RCC 7860 (cell line): ENCODE measurements around the gene ZNF385C.

Experiments
- DNase-seq: peaks from one replicate; pipeline ENCODE4 v3.0.0-alpha.2; 2015; ENCODE audit warnings: low spot score
- FAIRE-seq: peaks from 2 replicates; lab custom pipeline; 2012; peaks lifted over from hg19 to GRCh38; lab: Jason Lieb, UNC

ZNF385C gene

DNA sequence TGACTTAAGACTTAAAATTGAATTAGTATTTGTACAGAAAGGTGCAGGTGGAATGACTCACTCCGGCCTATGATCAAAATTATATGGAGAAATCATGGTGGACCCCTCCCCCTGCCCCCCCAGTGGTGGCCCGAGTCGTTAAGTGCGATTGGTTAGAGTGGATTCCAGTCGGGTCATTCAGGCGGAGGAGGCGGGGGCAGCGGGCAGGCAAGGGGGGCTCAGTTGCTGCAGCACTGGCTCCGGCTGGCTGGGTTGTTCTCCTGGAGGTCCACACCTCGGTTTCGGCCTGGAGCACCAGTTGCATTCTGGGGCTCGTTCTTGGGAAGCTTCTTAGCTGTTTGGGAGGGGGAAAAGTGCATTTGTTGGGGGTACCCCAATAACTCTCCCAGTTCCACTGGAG is 27.3 kb upstream of the ZNF385C start:
- FAIRE-seq (no peak), DNase-seq (no peak)

DNA sequence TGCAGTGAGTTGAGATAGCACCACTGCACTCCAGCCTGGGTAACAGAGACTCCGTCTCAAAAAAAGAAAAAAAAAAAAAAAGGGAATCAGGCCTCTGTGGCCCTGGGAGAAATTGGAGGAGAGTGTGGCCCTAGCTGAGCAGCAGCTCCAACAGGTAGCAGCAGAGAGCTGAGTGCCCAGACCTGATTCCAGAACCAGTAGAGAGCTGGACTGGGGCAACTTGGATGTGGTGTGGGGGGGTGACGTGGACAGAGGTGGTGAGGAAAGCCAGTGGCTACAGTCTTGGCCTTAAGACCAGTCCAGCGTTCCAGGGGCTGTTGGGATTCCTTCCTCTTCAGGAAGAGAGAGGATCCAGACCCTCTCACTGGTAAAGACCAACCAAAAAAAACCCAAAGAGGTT is 26.0 kb upstream of the ZNF385C start:
- DNase-seq (no peak), FAIRE-seq (no peak)

DNA sequence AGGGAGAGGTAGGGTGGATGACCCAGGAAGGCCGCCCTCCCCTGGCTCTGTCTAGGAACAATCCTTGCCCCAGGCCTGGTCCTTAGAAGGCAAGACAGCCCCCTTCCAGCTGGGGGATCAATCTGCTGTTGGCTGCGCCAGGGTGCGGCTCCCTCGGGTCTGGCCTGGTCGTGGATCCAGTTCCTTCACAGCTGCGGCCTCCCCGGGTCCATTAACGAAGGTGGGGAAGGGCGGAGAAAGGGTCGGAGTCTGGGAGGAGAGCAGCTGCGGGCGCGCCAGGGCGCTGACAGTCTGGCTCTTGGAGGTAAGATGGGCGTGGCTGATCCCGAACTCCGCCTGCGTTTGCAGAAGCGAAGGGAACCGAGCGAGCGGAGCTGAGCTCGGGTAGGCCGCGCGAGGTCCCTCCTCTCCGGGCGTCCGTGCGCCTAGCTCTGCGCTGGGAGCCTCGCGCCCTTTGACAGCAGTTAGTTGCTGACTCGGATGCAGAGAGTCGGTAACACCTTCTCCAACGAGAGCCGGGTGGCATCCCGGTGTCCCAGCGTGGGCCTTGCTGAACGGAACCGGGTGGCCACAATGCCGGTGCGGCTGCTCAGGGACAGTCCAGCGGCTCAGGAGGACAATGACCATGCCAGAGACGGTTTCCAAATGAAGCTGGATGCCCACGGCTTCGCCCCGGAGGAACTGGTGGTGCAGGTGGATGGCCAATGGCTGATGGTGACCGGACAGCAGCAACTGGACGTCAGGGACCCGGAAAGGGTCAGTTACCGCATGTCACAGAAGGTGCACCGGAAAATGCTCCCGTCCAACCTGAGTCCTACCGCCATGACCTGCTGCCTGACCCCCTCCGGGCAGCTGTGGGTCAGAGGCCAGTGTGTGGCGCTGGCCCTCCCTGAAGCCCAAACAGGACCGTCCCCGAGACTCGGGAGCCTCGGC is 24.4 kb upstream of the ZNF385C start, which contains the start of gene HSPB9:
HSPB9 (plus strand) TSS at position 434 of the 933 bp plus-strand sequence; CDS start at position 481, 47 bp downstream.
- DNase-seq (no peak), FAIRE-seq (no peak)

DNA sequence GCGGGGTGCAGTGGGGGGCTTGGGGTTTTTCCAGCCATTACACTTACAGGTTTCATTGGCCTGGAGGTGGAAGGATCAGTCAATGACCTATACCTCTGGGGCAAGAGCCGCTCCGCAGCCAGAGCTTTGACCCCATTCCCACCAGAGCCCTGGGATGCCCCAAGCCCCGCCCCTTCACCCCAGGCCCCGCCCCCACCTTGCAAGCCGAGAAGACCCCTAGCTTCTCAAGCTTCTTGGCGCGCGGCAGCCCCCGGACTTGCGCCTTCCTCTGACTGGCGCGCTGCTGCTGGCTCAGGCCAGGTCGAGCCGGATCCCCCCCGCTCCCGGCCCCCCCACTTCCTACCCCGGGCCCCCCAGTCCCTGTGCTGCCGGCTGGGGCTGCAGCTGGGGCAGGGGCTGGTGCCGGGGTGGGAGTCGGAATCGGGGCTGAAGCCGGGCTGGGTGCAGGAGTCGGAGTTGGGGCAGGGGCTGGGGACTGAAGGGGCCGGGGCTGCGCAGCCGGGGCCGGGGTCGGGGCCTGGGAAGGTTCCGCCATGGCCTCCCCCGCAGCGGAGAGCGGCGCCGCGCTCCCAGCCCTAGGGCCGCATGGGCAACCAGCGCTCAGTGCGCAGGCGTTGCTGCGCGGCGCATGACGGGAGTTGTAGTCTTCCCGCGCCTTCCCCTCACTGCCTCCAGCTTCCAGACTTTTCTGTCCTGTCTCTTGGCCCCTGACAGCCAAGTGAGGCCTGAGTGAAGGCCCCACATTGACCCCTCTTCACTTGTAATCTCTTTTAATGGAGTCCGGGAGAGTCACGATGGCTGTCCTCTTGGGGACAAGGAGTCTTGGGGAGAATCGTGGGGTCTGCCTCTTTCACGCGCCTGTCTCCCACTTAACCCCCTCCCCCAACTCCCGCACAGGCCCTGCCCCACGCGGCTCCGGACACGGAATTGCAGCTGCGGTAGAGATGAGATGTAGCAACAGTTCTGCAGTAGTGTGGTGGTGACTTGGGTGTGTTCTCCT is 22.8 kb upstream of the ZNF385C start, which contains the start of gene KAT2A:
KAT2A (minus strand) TSS at position 598 of the 1,000 bp plus-strand sequence; CDS start at position 535, 63 bp downstream.
- peak; percentile 58 for DNase-seq
- FAIRE-seq = no peak

DNA sequence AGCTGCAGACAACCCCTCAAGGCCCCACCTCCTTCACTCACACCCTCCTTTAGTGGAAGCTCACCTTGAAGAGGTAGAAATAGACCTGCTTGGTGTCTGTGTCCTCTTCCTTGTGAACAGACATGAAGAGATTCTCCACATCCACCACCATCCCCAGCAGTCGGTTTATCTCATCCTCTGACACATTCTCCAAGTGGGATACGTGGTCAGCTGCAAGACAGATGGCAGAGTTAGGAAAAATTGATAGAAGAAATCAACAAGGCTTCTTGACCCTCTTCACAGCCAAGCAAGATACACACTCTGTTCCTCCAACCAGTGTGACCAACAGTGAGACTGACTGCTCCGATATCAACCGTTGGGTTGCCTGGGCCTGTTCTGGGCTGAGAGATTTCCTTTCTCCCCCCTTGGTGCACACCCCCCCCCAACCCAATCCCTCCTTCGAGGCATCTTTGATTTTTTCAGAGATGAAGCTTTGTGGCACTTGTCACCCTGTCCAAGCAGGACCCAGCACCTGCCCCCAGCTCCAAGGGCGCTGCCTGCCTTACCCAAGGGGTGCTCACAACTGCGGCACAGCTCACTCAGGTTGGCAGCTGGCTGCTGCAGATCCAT is 22.0 kb upstream of the ZNF385C start:
- FAIRE-seq = no peak
- no peak for DNase-seq

DNA sequence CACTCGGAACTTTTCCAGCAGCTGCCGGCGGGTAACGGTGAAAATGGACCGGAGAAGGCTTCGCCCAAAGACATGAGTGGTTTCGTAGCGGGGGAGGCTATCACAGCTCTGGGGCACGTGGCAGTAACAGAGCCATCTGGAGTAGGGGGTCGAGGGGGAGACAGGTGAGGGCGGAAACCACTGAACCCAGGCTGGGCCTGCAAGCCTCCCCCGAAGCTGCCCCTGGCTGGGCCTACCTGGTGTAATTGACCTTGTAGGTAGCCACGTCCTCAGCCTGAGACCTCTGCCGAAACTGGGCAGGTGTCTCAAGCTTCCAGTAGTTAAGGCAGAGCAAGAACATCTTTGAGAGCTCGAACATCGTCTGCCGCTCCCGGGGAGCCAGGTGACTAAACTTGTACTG is 21.0 kb upstream of the ZNF385C start:
- DNase-seq (no peak), FAIRE-seq (no peak)

DNA sequence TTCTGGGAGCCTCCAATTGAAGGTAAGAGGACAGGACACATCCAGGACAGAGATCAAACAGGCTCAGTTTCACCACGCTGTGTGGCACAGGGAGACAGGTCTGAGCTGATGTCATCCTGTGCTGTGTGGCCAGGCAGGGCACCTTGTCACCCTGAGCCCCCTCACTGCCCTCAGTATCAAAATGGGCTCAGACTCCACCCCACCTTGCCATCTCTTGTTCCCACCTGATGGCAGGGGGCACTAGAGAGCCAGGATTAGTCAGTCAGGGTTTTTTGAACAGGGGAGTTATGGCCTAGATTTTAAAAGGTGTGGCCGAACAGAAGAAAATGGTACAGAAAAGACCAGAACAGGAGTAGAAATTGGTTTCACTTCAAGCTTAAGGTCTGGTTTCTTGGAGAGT is 20.3 kb upstream of the ZNF385C start:
- FAIRE-seq (no peak), DNase-seq (peak; percentile 21)

DNA sequence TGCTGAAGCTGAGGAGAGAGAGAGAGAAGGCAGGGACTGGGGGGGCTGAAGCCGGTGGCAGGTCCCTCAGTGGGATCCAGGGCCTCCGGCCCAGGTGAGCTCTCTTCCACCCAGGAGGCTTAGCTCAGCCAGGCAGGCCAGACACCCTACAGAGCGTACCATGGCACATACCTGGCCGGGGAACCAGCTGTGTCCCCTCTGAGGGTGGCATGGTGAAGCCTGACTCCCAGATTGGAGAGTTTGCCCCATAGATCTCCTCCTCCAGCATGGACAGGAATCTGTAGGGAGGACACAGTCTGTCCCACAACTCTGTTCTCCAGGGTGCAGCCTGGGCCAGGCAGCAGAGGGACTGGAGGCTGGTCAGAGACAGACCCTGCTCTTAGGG is 19.8 kb upstream of the ZNF385C start:
- no peak for FAIRE-seq

DNA sequence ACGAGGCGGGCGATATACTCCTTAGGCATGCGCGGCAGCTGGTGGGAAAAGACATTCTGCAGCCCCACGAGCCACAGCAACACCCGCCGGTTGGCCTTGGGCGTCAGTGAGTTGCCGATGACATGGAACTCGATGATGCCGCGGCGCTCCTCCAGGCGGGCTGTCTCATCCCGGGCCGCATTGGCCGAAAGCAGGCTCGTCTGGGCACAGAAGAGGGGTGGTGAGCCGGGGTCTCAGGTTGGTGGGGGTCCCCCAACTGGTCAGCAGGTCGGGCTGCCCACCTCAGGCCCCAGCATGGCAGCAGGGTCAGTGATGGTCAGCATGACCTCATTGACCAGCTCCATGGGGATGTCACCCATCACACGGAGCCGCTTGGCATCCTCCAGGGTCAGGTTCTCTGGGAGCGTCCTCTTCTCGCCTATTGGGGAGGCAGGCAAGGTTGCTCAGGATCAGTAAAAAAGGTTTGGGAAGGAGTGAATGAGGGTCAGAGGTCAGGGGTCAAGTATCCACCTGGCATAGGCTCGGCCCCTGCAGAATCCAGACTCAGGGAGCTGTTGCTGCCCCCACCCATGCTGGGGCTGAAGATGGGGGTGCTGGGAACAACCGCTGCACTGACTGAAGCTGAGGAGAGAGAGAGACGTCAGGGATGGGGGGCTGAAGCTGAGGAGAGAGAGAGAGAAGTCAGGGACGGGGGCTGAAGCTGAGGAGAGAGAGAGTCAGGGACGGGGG is 19.3 kb upstream of the ZNF385C start:
- FAIRE-seq (no peak), DNase-seq (no peak)

More for the DNA sequence above, 19.8 kb upstream of the ZNF385C start:
- DNase-seq = no peak

DNA sequence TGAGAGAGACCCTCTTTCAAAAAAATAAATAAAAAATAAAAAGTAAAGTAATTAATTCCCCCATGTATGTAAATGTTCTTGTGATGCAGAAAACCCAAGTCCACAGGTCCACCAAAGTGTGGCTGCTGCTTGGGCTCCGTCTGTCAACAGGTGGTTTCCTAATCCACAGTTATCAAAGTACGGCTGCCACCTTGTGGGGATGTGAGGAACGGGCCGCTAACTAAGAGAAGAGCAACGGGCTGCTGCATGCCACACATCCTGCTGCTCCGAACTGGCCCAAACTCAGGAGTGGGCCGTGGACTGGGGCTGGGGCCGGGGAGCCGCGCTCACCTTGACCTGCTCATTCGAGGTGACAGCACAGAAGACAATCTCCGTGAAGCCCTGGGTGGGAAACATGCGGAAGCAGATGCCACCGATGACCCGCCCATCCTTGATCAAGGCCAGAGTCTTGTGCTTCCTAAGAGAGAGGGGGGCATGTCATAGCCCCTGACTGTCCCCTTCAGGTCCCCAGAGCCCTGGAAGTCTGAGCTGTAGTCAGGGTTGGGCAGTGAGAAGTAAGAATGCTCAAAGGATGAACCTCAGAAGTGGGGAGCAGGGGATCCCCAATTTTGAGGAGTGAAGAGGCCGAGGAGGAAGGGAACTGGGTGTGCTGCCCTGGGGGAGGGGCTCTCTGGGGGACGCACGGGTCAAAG is 18.6 kb upstream of the ZNF385C start:
- peak; percentile 36 for FAIRE-seq

DNA sequence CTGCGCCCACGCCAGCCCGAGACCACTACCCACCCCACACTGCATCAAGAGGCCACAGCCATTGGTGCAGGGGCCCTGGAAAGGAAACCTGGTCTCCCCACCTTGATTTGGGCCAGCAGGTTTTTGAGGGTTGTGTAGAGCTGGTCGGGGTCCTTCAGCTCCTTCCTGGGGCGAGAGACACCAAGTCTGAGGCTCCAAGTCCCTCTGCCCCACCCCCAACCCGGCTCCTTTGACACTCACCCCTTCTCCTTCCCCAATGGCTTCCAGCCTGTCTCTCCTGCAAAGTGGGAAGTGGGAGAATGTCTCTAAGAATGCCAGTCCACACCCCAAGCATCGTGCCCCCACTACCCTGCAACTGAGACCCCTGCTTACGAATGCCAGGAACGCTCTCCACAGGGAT is 15.8 kb upstream of the ZNF385C start:
- DNase-seq = no peak
- no peak for FAIRE-seq

More for the DNA sequence above, 18.6 kb upstream of the ZNF385C start:
- DNase-seq = peak; percentile 61

DNA sequence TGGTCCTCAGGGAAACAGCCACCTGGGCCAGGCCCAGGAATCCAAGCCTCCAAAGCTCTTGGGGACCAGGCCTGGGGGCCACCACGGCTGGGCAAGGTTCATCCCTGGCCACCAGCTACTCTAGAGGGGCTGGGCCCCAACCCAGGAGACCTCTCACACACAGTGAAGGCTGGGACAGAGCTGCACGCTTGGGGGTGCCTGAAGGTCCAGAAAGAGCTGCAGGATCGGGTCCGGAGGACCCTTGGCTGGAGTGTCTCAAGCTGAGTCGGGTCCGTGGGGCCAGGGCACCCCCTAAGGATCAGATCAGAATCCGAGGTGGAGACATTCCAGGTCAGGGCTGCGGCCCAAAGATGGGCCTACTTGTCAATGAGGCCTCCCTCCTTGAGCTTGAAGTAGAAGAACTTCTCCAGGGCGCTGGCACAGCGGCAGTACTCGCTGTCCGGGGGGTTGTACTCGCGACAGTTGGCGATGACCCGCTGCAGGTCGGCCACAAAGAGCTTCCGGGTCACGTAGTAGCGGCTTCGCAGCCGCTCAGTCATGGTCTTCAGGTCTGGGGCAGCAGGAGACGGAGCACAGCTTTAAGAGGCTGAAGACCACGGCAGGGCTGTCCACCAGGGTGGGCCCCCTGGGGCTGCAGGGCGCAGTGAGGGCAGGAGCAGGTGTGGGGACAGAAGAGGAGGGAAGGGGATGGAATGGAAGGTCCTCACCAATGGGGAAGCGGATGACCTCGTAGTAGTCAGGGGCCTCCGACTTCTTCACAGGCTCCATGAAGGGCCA is 15.2 kb upstream of the ZNF385C start:
- no peak for FAIRE-seq
- no peak for DNase-seq

DNA sequence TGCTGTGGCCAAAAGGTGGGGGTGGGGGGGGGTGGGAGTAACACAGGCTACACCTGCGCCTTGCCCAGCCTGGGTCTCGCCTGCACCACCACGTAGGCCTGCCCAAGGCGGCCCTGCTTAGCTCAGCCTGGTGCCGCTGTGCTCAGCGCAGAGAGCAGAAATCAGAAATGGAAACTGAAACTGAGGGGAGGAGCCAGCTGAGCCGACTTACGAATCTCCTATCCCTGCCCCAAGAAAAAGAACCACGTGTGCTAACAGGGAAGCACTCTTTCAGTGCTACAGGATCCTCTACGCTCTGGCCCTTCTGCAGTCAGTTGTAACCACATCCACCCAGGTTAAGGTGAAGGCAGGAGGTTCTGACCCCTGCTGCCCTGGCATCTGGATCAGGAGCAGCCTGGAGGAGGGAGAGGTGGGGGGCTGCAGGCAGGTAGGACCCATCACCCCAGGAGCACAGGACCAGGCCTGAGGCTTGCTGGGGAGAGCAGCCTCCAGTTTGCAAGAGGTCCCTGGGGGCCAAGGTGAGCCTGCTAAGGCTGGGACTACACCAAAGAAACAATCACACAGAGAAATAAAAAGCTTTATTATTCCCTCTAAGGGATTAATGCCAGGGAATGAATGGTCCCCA is 14.4 kb upstream of the ZNF385C start, which contains the start of gene DHX58:
DHX58 (minus strand) TSS at position 163 of the 625 bp plus-strand sequence. CDS start 822 bp downstream, outside the sequence.
- FAIRE-seq (no peak), DNase-seq (peak; percentile 68)

DNA sequence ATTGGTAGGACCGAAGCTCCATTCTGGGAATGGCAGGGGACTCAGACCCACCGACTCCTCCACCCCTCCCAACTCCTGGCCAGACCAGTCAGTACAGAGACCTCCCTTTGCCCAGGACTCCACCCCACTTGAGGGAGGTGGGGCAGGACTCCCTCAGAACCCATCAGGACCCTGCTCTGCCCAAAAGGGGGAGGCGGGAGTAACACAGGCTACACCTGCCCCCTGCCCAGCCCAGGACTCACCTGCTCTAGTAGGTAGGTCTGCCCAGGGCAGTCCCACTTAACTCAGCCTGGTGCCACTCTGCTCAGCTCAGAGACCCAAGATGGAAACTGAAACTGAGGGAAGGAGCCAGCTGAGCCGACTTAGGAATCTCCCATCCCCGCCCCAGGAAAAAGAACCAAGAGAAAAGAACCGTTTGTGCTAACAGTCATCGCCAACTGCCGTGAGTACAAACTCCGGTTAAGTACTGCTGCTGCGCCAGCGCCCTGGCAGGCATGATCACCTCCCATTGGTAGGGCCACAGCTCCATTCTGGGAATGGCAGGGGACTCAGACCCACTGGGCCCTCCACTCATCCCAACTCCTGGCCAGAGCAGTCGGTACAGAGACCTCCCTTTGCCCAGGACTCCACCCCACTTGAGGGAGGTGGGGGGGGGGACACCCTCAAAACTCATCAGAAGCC is 13.7 kb upstream of the ZNF385C start:
- no peak for DNase-seq
- no peak for FAIRE-seq

DNA sequence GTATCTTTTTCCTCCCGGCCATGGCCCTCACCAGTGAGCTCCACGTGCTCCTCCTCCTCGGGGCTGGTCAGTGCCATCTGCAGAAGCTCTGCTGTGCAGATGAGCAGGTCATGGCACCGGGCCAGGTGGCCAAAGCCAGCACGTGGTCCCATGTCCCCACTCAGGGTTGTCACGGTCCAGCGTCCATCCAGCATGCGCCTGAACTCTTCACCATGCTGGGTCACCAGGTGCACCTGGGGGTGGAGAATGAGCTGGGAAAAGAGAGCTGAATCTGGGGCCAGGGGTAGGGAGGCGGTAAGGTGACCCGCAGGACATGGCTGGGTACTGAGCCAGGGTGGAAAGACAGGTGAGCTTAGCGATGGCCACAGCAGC is 13.0 kb upstream of the ZNF385C start:
- DNase-seq (no peak), FAIRE-seq (no peak)

DNA sequence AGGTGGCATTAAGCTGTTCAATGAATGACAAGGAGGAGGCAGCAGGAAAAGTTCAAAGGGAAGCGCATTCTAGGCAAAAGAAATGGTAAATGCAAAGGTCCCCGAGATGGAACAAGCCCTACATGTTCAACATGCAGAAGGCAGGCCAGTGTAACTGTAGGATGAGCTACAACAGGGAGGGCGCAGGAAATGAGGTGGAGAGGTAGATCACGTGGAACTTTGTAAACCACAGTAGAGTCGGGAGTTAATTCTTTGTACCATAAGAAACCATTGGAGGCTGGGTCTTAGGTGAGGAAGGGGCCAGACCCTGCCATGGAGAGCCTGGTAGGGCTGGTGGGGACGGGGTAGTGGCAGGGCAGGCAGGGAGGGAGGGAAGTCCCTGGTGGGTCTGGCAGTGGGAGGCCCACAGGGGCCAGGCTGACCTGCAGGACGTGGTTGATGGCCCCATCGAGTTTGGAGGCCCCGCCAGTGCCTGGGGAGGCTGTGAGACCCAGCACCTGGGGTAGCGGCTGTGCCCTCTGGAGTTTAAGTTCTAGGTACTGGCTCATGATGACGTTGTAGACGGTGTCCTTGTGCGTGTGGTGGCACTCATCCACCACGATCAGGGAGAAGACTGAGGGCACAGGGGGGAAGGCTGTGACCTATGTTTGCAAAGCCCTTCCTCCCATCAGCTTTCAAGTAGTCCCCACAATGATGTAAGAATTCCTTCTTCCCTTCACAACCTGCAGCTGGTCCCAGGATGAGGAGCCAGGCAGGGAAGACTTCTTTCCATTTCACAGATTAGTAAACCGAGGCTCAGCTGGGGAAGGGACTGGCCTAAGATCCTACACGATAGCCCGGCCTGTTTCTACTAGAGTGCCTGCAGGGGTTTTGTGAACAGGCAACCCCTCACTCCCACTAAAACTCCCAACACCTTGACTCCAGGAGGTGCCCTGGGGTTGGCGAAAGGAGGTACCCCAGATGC is 12.3 kb upstream of the ZNF385C start:
- DNase-seq (no peak), FAIRE-seq (no peak)
